ENCODE measurements around the gene TICAM2.

TICAM2 gene

GRCh38 chr5:115611873-115612272 lies 9.6 kb upstream of the TICAM2 start:
- in situ Hi-C loops (cut with MboI; ENCODE audit: low sequenced_read_pairs), result no loop called here

- in situ Hi-C loops (cut with MboI; ENCODE audit: low sequenced_read_pairs), result no loop called here
These were observed 5.7 kb upstream of the TICAM2 start for GRCh38 chr5:115607935-115608334.

GRCh38 chr5:115605436-115605835 lies 3.2 kb upstream of the TICAM2 start:
- in situ Hi-C loops (cut with MboI; ENCODE audit: low sequenced_read_pairs), result no loop called here

- in situ Hi-C loops (cut with MboI; ENCODE audit: low sequenced_read_pairs), result no loop called here
These were observed 379 bp upstream of the TICAM2 start for GRCh38 chr5:115602591-115603125.

- in situ Hi-C loops (cut with MboI; ENCODE audit: low sequenced_read_pairs), result no loop called here
These were observed 1.5 kb downstream of the TICAM2 start for GRCh38 chr5:115600766-115601165.

GRCh38 chr5:115599924-115600323 lies 2.4 kb downstream of the TICAM2 start:
- in situ Hi-C loops (cut with MboI; ENCODE audit: low sequenced_read_pairs), result loop anchor here (10.0 kb wide), 1 partner anchor 285 kb away; no protein-coding TSS in a partner anchor

- in situ Hi-C loops (cut with MboI; ENCODE audit: low sequenced_read_pairs), result loop anchor here (10.0 kb wide), 1 partner anchor 285 kb away; no protein-coding TSS in a partner anchor
These were observed 2.8 kb downstream of the TICAM2 start for GRCh38 chr5:115599502-115599901.

- in situ Hi-C loops (cut with MboI; ENCODE audit: low sequenced_read_pairs), result loop anchor here (10.0 kb wide), 1 partner anchor 280 kb away; no protein-coding TSS in a partner anchor
These were observed 7.9 kb downstream of the TICAM2 start for GRCh38 chr5:115594128-115595047.

GRCh38 chr5:115589043-115589442 lies 13.2 kb downstream of the TICAM2 start:
- in situ Hi-C loops (cut with MboI; ENCODE audit: low sequenced_read_pairs), result no loop called here

- in situ Hi-C loops (cut with MboI; ENCODE audit: low sequenced_read_pairs), result no loop called here
These were observed 13.6 kb downstream of the TICAM2 start for GRCh38 chr5:115588640-115589039.

GRCh38 chr5:115586525-115587146 lies 15.6 kb downstream of the TICAM2 start:
- in situ Hi-C loops (cut with MboI; ENCODE audit: low sequenced_read_pairs), result no loop called here

- in situ Hi-C loops (cut with MboI; ENCODE audit: low sequenced_read_pairs), result no loop called here
These were observed 17.0 kb downstream of the TICAM2 start for GRCh38 chr5:115585265-115585664.

GRCh38 chr5:115584501-115584900 lies 17.8 kb downstream of the TICAM2 start:
- in situ Hi-C loops (cut with MboI; ENCODE audit: low sequenced_read_pairs), result no loop called here

GRCh38 chr5:115583474-115583873 lies 18.8 kb downstream of the TICAM2 start:
- in situ Hi-C loops (cut with MboI; ENCODE audit: low sequenced_read_pairs), result no loop called here

GRCh38 chr5:115580941-115581340 lies 21.3 kb downstream of the TICAM2 start:
- in situ Hi-C loops (cut with MboI; ENCODE audit: low sequenced_read_pairs), result no loop called here

- in situ Hi-C loops (cut with MboI; ENCODE audit: low sequenced_read_pairs), result no loop called here
These were observed 22.5 kb downstream of the TICAM2 start for GRCh38 chr5:115579747-115580173.

GRCh38 chr5:115579216-115579615 lies 23.1 kb downstream of the TICAM2 start:
- in situ Hi-C loops (cut with MboI; ENCODE audit: low sequenced_read_pairs), result no loop called here

GRCh38 chr5:115578657-115579056 lies 23.6 kb downstream of the TICAM2 start:
- in situ Hi-C loops (cut with MboI; ENCODE audit: low sequenced_read_pairs), result no loop called here

- in situ Hi-C loops (cut with MboI; ENCODE audit: low sequenced_read_pairs), result no loop called here
These were observed 24.5 kb downstream of the TICAM2 start for GRCh38 chr5:115577741-115578140.

GRCh38 chr5:115577329-115577728 lies 24.9 kb downstream of the TICAM2 start:
- in situ Hi-C loops (cut with MboI; ENCODE audit: low sequenced_read_pairs), result no loop called here

- in situ Hi-C loops (cut with MboI; ENCODE audit: low sequenced_read_pairs), result no loop called here
These were observed 26.9 kb downstream of the TICAM2 start for GRCh38 chr5:115575167-115576070.

Measured in HL-60/S4 treated with retinoic acid at 250 ng/mL for 4 days and 3 days (cell line).